ENCODE data around the gene TACSTD2.

TACSTD2 gene

GRCh38 chr1:58621391-58621790 lies 44.3 kb upstream of the TACSTD2 start:
- Histone ChIP-seq H3K27ac (replicated peaks) (no peak overlapping the region), H3K27me3 (ENCODE audit: insufficient read depth, poor library complexity, severe bottlenecking) (no peaks in the 10 kb centered on the region), H3K4me3 (replicated peaks; ENCODE audit: insufficient read depth, low read length) (no peak overlapping the region)
- TF ChIP-seq SPI1 (IDR thresholded peaks at IDR 0.05; ENCODE audit: borderline replicate concordance, low read depth) = peak; percentile 93
- TF ChIP-seq POLR2AphosphoS5 (IDR thresholded peaks at IDR 0.05; ENCODE audit: low read depth) = peak; percentile 22; the same call in 1 of the 2 replicates
- TF ChIP-seq GABPA (IDR thresholded peaks at IDR 0.05; ENCODE audit: low read depth) = no peak
- no peak for TF ChIP-seq REST (IDR thresholded peaks at IDR 0.05; ENCODE audit: insufficient replicate concordance, low read depth)
- TF ChIP-seq CTCF (IDR thresholded peaks at IDR 0.05; ENCODE audit: insufficient read depth, low read length) = no peak
- peak; percentile 29 to 30 for DNase-seq (ENCODE audit: low read depth in 1 of 2, low spot score in 1 of 2)

DNA sequence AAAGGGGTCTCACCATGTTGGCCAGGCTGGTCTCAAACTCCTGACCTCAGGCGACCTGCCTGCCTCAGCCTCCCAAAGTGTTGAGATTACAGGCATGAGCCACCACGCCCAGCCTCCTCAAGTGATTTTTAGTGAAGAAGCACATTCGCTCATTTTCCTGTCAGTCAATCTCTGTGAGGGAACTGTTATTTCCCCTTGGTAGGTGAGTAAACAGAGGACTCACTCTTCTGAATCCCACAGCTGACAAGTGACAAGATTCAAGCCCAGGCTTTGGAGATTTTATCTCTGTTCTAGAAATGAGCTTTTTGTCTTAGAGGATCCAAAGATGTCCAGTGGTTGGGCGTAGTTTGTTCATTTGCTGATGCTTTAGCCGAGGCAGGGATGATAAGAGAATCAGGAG lies 43.9 kb upstream of the TACSTD2 start:
- Histone ChIP-seq H3K4me3 (replicated peaks; ENCODE audit: insufficient read depth, low read length) (no peak overlapping the region), H3K27ac (replicated peaks) (no peak overlapping the region), H3K27me3 (ENCODE audit: insufficient read depth, poor library complexity, severe bottlenecking) (no peaks in the 10 kb centered on the region)
- TF ChIP-seq GABPA (IDR thresholded peaks at IDR 0.05; ENCODE audit: low read depth) (no peak), POLR2AphosphoS5 (IDR thresholded peaks at IDR 0.05; ENCODE audit: low read depth) (no peak), REST (IDR thresholded peaks at IDR 0.05; ENCODE audit: insufficient replicate concordance, low read depth) (no peak), CTCF (IDR thresholded peaks at IDR 0.05; ENCODE audit: insufficient read depth, low read length) (no peak), SPI1 (IDR thresholded peaks at IDR 0.05; ENCODE audit: borderline replicate concordance, low read depth) (no peak)
- no peak for DNase-seq (ENCODE audit: low read depth in 1 of 2, low spot score in 1 of 2)

GRCh38 chr1:58620259-58620658 lies 43.2 kb upstream of the TACSTD2 start:
- DNase-seq (ENCODE audit: low read depth in 1 of 2, low spot score in 1 of 2) = no peak
- Histone ChIP-seq H3K4me3 (replicated peaks; ENCODE audit: insufficient read depth, low read length) (no peak overlapping the region), H3K27ac (replicated peaks) (no peak overlapping the region), H3K27me3 (ENCODE audit: insufficient read depth, poor library complexity, severe bottlenecking) (no peaks in the 10 kb centered on the region)
- no peak for TF ChIP-seq POLR2AphosphoS5 (IDR thresholded peaks at IDR 0.05; ENCODE audit: low read depth)
- no peak for TF ChIP-seq SPI1 (IDR thresholded peaks at IDR 0.05; ENCODE audit: borderline replicate concordance, low read depth)
- no peak for TF ChIP-seq CTCF (IDR thresholded peaks at IDR 0.05; ENCODE audit: insufficient read depth, low read length)
